HG02678 (cell line): Measurements from ENCODE around the gene MRPL33.

Experiments used
- ATAC-seq: cut with Tn5 transposase; IDR thresholded peaks from one replicate; pipeline ENCODE4 v1.9.1; 2021; ENCODE audit warnings: mild to moderate bottlenecking, moderate library complexity; ENCODE audit not compliant: unreplicated experiment

Gene MRPL33

GRCh38 chr2:27806311-27807059 lies 35.0 kb downstream of the MRPL33 start:
- no peak for ATAC-seq

DNA sequence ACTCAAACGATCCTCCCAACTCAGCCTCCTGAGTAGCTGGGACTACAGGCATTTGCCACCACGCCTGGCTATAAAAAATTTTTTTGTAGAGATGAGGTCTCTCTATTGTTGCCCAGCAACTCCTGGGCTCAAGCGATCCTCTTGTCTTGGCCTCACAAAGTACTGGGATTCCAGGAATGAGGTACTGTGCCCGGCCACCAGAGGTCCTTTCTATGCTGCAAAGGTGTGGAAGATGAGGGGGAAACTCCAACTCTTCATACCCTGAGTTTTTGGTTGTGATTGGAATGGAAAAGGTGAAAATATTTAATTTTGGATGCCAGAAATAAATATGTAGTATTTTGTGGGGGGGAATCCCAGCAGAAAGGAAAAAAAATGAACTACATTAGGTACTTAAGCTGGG lies 36.0 kb downstream of the MRPL33 start:
- ATAC-seq: no peak

DNA sequence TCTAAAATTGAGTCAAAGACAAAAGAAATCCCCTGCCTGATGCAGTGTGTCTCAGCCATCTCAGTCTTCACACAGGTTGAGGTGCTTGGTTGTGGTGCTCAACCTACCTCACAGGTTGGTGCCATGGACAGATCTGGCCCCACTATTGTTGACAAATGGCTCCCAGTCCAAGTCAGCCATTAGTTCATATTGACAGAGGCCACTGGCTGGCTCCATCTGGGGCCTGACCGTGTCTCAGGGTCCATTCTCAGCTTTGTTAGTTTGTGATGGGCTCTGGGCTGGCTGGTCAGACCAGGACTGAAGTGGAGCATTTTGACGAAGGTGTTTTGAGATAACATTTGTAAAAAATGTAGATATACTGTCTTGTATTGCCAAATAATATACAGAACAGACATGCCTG lies 36.9 kb downstream of the MRPL33 start:
- ATAC-seq: no peak

DNA sequence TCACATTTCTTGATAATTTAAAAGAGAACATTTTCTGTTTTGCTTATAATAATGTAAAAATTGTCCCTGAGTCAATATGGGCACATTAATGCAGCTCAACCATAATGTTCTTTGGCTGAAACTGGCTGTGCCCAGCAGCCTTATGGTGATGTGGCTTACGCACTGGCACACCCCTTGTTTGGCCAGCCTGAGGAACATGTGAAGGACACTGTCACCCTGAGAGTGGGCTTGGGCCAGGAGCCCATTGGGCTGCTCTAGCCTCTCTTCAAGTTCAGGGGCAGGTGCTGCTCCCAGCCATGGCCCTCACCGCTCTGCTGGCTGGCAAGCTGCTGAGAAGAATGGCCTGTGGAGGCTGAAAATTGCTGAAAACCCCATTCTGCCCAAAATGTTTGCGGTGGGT lies 37.5 kb downstream of the MRPL33 start:
- no peak for ATAC-seq

DNA sequence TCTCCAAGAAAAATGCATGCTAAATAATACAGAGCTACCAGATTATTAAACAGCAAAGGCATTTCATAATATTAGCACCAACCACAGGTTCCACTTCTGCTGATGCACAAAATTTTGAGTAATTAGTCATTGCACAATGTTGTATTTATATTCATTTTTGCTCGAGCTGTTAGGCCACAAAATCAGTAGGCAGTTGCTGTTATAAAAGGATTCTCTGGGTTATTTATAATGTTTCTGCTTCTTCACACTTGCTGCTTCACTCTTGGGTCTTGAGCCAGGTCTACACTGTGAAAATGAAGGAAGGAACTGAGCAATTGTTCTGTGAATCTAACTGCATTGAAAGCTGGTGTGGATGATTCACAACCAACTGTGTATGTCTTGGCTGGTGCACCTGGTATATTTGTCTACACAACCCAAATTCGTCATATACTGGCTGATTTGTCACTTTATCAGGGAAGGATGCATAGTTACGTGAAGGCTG lies 38.3 kb downstream of the MRPL33 start:
- no peak for ATAC-seq

DNA sequence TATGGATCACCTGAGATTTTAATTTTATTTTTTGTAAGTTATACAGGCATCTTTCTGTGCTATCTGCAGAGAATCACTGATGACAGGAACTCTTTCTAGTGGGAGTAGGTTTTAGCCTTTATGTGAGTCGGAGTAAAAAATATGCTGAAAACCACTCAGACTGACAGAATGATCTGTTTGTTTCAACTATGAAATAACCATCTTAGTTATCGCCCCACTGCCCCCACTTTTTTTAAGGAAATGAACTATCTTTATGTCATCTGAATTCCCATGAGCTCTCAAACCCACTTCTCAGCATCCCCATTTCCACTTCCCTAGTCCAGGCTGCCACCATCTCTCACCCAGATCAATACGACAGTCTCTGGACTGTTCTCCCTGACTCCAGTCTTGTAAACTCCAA lies 38.9 kb downstream of the MRPL33 start:
- no peak for ATAC-seq

GRCh38 chr2:27811768-27812167 lies 40.2 kb downstream of the MRPL33 start:
- no peak for ATAC-seq

- ATAC-seq: no peak
These were observed 43.2 kb downstream of the MRPL33 start for GRCh38 chr2:27814758-27815157.

GRCh38 chr2:27815860-27816438 lies 44.4 kb downstream of the MRPL33 start:
- ATAC-seq: no peak

DNA sequence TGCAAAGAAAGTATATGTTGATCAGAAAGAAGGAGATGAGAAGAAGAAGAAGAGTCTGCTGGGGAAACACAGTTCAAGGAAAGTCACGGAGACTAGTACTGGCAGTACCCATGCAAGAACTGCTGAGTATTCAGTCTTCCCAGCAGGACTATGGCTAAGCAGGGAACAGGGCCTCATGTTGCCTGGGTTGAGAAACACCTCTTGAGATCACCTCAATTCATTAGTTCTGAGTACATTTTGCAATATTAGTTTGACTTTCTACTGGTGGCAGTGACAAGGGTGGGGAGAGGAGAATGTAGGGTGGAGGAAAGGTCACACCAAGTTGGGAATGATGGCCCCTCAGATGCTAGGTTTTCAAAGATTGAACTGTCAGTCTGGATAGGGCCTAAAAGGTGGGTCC lies 50.5 kb downstream of the MRPL33 start:
- ATAC-seq: no peak

DNA sequence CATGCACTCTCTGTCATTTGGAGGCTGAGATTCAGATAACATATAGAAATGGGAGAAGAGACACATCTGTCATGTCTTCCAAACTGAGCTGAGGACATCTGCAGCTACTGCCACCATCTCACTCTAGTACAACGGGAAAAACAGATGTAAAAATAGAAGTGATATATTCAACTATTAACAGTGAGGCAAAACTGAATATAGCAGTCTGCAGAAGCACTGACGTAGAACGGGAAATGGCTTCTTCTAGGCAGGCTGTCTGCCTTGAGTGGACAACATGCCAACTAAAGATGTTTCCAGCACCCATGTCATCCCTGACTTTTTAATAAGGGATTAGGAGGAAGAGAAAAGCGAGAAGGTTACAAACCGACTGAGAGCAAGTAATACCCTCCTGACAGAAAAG lies 51.6 kb downstream of the MRPL33 start:
- ATAC-seq: no peak

DNA sequence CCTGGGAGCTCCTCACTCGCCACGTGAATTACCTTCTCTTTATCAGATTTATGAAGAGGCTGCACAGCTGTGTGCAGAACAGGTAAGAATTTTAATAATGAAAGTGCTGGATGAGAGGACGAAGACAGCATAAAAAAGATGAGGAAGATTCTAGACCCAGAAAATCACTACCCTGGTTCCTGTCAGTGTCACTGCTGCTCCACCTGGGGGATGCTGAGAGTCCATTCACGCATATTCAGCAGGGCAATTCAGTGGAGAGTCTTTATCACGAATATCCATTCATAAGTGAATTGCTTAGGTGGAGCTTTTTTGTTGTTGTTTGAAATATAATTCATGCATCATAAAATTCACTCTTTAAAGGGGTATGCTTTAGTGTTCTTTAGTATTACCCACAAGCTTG lies 52.0 kb downstream of the MRPL33 start:
- no peak for ATAC-seq

DNA sequence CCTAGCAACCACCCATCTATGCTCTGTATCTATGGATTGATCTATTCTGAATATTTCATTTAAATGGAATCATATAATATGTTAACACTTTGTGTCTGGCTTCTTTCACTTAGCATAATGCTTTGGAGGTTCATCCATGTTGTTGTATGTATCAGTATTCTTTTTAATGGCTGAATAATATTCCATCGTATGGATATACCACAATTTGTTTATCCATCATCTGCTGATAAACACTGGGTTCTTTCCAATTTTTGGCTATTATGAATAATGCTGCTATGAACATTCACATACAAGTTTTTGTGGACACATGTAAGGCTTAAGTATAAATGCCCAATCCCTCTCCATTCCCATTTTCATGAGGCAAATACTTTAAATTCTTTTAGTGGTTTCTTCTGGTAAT lies 52.9 kb downstream of the MRPL33 start:
- no peak for ATAC-seq

DNA sequence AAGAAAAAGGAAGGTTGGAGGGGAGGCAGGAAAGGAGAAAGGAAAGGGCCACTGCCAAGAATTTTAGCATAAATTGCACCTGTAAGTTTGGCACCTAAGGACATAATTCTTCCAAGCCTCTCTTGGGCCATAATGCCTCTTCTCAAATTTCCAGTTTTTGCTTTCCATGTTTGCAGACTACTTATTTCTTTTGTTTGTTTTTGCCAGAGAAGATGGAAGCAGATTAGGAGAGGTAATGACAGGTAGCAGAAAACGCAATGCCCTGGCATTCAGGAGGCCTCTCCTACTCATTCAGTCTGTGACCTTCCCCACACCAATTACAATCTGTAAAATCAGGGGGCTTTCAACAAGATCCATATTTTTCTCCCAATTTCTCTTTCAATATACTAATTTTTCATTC lies 56.8 kb downstream of the MRPL33 start:
- no peak for ATAC-seq
